ENCODE results near the gene CYTH1.

CYTH1 gene

DNA sequence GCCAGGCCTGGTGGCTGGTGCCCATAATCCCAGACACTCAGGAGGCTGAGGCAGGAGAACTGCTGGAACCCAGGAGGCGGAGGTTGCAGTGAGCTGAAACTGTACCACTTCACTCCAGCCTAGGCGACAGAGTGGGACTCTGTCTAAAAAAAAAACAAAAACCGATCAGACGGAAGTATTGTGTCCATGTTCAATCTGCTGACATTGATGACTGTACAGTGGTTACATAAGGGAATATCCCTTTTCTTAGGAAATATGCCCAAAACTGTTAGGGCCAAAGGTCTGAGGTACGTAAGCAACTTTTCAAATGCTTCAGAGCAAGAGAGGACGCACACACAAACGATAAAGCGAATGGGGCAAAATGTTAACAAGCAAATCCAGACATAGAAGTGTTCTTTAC lies 135.0 kb downstream of the CYTH1 start:
- DNase-seq (ENCODE audit: low read depth in 2 of 2) = no peak

DNA sequence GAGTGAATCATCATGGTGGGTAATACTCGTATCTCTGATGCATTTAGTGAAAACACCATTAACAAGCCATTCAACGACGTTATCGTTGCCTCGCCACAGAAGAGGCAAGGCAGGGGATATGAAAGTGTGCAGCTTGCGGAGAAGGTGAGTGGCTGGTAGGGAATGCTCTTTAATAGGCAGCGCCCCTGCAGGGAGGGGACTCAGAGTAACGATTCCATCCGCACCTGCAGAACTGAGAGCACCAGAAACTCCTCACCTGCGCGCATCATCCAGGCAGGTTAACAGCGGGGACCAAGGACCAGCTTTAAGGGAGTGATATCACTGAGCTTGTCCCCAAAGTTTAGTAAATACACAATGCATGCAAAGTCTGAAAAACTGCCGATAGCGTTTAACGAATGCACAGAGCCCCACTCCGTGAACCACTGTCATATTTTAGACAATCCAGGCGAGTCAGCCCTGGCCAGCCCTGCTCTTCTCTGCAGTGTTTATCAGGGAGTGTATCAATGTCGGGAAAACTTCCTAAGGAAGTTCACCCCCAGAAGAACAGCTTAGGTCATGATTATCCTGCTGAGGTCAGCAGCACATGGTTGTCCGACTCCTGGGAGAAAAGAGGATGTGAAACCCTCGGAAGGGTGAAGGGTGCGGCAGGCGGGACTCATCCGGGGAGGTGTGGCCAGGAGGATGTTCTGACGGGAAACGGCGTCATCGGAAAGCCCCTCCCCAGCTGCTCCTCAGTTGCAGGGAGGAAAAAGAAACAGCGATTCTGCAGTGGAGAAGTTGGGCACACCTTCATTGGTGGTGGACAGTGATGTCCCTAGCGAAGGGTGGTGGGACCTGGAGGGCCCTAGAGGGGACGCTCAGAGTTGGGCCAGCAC lies 136.4 kb downstream of the CYTH1 start:
- peak; percentile 31 to 43 for DNase-seq (ENCODE audit: low read depth in 2 of 2)

DNA sequence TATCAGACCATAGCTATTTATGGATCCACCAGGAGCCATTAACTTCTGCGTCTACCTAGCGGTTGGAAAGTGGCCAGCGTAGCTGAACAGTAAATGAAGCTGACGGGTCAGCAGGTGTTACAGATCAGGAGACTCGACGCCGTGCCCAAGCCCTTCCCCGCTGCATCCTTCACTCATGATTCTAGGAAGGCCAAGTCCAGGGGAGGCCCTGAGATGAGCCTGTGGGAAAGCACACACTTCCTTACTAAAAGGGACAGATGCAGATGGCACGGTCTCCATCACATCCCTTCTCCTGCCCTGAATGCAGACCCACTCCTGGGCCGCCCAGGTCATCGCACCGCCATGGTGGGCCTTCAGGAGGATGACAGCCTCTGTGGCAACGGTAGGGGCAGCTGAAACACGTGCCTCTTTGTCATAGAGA lies 137.1 kb downstream of the CYTH1 start:
- DNase-seq (ENCODE audit: low read depth in 2 of 2) = no peak

GRCh38 chr17:78644224-78644623 lies 137.8 kb downstream of the CYTH1 start:
- DNase-seq (ENCODE audit: low read depth in 2 of 2) = no peak

DNA sequence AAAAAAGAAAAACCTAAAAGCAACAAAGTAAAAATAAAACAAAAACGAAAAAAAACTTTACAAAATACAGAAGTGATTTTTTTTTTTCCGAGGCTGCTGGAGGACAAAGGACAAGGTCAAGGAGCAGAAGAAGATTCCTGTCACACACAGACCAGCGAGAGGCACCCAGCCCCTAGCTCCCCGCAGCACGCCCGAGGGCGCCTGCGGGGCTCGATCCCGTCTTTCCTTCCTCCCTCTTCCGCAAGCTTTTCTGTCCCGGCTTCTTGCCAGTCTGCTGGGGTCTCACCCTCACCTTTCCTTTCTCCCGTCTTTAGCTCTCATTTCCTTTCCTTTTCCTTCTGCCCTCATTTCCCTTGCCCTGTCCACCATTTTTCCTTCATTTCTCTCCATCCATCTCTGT lies 138.7 kb downstream of the CYTH1 start:
- DNase-seq (ENCODE audit: low read depth in 2 of 2) = no peak

GRCh38 chr17:78642707-78643106 lies 139.4 kb downstream of the CYTH1 start:
- DNase-seq (ENCODE audit: low read depth in 2 of 2) = no peak

DNA sequence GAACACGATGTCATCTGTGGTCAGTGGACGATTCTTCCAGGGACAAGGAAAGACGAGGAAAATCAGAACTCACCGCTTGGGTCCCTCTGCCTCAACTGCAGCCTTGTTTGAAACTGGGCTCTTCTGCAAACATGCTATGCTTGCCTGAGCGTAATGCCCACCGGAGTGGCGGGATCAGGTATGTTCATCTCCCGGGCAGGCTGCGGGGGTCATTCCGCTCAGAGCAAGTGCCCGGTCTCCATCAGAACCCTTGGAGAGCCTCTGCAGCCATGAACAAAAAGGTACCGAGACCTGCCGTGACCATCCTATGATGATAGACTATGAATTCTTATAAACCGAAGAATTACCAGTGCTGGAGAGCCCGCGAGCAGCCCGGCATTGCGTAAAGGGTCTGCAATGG lies 140.4 kb downstream of the CYTH1 start:
- DNase-seq (ENCODE audit: low read depth in 2 of 2) = no peak

GRCh38 chr17:78641243-78641642 lies 140.8 kb downstream of the CYTH1 start:
- no peak for DNase-seq (ENCODE audit: low read depth in 2 of 2)

DNA sequence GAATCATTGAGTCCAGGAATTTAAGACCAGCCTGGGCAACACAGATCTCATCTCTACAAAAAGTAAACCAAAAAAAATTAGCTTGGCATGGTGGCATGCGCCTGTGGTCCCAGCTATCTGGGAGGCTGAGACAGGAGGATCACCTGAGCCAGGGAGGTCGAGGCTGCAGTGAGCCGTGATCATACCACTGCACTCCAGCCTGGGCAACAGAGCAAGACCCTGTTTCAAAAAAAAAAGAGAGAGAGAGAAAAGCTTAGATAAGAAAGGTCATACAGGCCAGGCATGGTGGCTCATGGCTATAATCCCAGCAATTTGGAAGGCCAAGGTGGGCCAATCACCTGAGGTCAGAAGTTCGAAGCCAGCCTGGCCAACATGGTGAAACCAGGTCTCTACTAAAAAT lies 141.4 kb downstream of the CYTH1 start:
- DNase-seq (ENCODE audit: low read depth in 2 of 2) = no peak

- no peak for DNase-seq (ENCODE audit: low read depth in 2 of 2)
Observed at GRCh38 chr17:78637643-78638420, 144.2 kb downstream of the CYTH1 start.

DNA sequence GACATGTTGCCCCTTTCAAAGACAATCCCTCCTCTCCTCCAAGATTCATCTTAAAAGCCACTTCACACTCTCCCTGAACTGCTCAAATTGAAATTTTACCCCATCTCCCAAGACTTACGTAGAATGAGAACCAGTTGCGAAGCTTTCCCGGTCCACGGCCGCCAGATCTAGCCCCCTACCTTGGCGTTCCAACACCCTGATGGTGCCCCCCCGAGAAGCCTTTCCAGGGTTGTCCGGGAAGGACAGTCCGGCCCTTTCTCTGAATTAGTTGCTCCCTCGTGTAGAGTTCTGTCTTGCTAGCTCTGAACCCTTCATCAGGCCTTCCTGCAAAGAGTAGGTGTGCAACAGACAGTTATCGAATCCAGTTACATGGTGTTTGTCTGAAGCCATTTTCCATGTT lies 144.9 kb downstream of the CYTH1 start:
- DNase-seq (ENCODE audit: low read depth in 2 of 2) = no peak

GRCh38 chr17:78634154-78634553 lies 147.9 kb downstream of the CYTH1 start:
- no peak for DNase-seq (ENCODE audit: low read depth in 2 of 2)

DNA sequence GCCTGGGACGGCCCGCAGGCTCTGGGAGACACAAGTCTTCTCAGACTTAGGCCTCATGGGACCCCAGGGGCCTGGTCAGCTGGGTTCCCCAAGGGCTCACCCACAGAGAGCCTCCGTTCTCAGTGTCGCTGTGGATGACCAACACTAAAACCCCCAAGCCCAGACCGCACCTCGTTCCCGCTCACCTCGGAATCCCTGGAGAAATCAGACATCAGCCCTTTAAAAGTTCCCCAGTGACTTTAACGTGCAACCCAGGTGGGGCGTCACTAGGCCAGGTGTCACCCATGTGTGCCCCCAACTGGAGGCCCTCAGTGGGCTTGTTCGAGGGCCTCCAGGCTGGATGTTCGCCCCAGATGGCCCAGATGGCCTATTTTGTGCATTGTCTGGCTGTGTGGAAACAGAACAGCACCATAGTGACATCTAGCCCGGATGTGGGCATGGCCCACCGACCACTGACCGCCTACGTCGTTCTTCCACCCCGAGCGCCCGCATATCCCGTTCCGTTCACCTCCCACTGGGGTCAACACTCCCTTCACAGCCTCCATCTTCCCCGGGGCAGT lies 152.6 kb downstream of the CYTH1 start:
- no peak for DNase-seq (ENCODE audit: low read depth in 2 of 2)

DNA sequence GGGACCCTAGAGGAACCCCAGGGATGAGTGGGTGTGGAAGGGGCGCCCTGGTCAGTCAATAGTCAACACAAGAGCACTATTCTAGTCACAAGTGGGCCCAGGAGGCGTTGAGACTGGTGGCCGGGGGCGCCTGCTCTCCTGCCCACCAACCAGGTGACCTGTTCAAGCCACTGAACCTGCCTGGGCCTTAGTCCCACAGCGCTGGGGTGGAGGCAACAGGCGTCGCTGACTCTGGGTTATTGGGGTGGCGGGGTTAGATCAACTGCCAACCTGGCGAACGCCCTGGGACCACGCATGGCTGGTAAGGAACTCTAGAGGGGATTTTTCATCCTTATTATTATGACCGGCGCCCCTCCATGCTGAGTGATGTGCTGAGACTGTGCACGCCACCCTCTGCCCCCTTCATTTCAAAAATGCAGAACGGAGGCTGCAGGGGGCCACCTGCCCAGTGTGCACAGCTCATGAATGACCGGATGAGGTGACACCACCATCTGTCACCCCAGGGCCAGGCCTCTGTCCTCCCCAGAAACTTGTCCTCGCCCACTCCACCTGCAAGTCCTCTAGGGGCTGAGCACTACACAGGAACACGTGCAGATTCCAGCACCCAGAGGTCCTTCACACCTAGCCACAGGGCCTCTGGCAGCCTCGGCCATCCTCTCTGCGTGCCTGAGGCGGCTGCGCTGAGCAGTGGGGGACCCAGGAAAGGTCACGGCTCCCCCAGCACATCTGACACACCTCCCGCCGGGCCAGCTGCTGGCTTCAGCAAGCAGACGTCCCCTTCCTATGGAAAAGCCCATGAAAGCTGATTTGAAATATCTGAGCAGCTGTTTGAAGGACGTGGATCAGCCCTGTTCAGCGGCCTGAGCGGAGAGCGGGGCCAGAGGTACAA lies 153.3 kb downstream of the CYTH1 start:
- no peak for DNase-seq (ENCODE audit: low read depth in 2 of 2)

DNA sequence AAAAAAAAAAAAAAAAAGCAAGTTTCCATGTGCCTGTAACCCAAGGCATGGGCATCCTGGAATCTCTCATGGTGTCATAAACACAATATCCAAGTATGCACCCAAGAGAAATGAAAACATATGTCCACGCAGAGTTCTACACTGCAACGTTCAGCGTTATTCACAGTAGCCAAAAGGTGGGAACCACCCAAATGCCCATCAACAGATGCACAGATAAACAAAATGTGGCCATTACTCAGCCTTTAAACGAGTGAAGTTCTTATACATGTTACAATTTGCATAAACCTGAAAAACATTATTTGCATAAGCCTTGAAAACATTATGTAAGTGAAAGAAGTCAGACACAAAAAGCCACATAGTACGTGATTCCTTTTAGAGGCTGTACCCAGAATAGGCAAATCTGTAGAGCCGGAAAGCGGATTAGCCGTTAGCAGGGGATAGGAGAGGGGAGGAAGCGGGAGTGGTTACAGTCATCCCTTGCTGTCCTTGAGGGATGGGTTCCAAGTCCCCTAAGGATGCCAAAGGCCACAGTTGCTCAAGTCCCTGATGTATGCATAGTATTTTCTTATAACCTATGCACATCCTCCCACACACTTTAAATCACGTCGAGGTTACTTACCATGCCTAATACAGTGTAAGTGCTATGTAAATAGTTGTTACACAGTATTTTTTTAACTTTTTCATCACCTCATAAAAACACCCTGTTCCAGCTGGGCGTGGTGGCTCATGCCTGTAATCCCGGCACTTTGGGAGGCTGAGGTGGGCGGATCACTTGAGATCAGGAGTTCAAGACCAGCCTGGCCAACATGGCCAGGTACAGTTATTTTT lies 157.5 kb downstream of the CYTH1 start:
- no peak for DNase-seq (ENCODE audit: low read depth in 2 of 2)
